ENCODE measurements around the gene NBEA. TPM values are rescaled to one million over a fixed set of nuclear protein-coding genes. Genes with fewer than 3 reads are reported as not detected.
"Not testable (repeated sequence)": the region's sequence is repeated elsewhere in the genome, so short reads cannot be mapped to it uniquely, and the experiment has no call there.

NBEA gene
- total RNA-seq, 1 donor from 2014 or later, result 0.27 TPM

GRCh38 chr13:35055705-35056104 lies 113.6 kb downstream of the NBEA start:
- intact Hi-C loops (cut with micrococcal nuclease), result no loop called here

GRCh38 chr13:35057858-35058257 lies 115.8 kb downstream of the NBEA start:
- intact Hi-C loops (cut with micrococcal nuclease), result no loop called here

GRCh38 chr13:35058585-35058984 lies 116.5 kb downstream of the NBEA start:
- intact Hi-C loops (cut with micrococcal nuclease), result not testable (repeated sequence)

- intact Hi-C loops (cut with micrococcal nuclease), result no loop called here
These were observed 144.6 kb downstream of the NBEA start for GRCh38 chr13:35086667-35087066.

GRCh38 chr13:35092251-35092650 lies 150.2 kb downstream of the NBEA start:
- intact Hi-C loops (cut with micrococcal nuclease), result no loop called here

- intact Hi-C loops (cut with micrococcal nuclease), result no loop called here
These were observed 150.7 kb downstream of the NBEA start for GRCh38 chr13:35092751-35093150.

- intact Hi-C loops (cut with micrococcal nuclease), result no loop called here
These were observed 151.3 kb downstream of the NBEA start for GRCh38 chr13:35093356-35093755.

GRCh38 chr13:35106771-35107170 lies 164.7 kb downstream of the NBEA start:
- intact Hi-C loops (cut with micrococcal nuclease), result not testable (repeated sequence)

- intact Hi-C loops (cut with micrococcal nuclease), result no loop called here
These were observed 165.5 kb downstream of the NBEA start for GRCh38 chr13:35107535-35107934.

GRCh38 chr13:35113612-35114011 lies 171.5 kb downstream of the NBEA start:
- intact Hi-C loops (cut with micrococcal nuclease), result not testable (repeated sequence)

- intact Hi-C loops (cut with micrococcal nuclease), result no loop called here
These were observed 185.4 kb downstream of the NBEA start for GRCh38 chr13:35127466-35127865.

- intact Hi-C loops (cut with micrococcal nuclease), result no loop called here
These were observed 187.4 kb downstream of the NBEA start for GRCh38 chr13:35129500-35129899.

- intact Hi-C loops (cut with micrococcal nuclease), result no loop called here
These were observed 189.4 kb downstream of the NBEA start for GRCh38 chr13:35131471-35131870.

- intact Hi-C loops (cut with micrococcal nuclease), result no loop called here
These were observed 194.5 kb downstream of the NBEA start for GRCh38 chr13:35136585-35136984.

- intact Hi-C loops (cut with micrococcal nuclease), result no loop called here
These were observed 197.5 kb downstream of the NBEA start for GRCh38 chr13:35139591-35139990.

GRCh38 chr13:35140321-35140720 lies 198.3 kb downstream of the NBEA start:
- intact Hi-C loops (cut with micrococcal nuclease), result no loop called here

- intact Hi-C loops (cut with micrococcal nuclease), result no loop called here
These were observed 198.8 kb downstream of the NBEA start for GRCh38 chr13:35140831-35141230.

GRCh38 chr13:35143123-35143522 lies 201.1 kb downstream of the NBEA start:
- intact Hi-C loops (cut with micrococcal nuclease), result no loop called here

GRCh38 chr13:35144166-35144890 lies 202.3 kb downstream of the NBEA start:
- intact Hi-C loops (cut with micrococcal nuclease), result no loop called here

- intact Hi-C loops (cut with micrococcal nuclease), result no loop called here
These were observed 204.6 kb downstream of the NBEA start for GRCh38 chr13:35146686-35147085.

GRCh38 chr13:35157143-35157755 lies 215.2 kb downstream of the NBEA start:
- intact Hi-C loops (cut with micrococcal nuclease), result loop anchor here (2.0 to 5.0 kb wide), 2 partner anchors 215 to 1226 kb away; partner anchors contain the start of gene NBEA

- intact Hi-C loops (cut with micrococcal nuclease), result loop anchor here (5.0 kb wide), 1 partner anchor 217 kb away; the partner anchor contains the start of gene NBEA
These were observed 217.0 kb downstream of the NBEA start for GRCh38 chr13:35159041-35159440.

GRCh38 chr13:35160896-35161295 lies 218.8 kb downstream of the NBEA start:
- intact Hi-C loops (cut with micrococcal nuclease), result loop anchor here (5.0 to 10.0 kb wide), 2 partner anchors 1439 to 1936 kb away; no protein-coding TSS in a partner anchor

Data from T-helper 2 cell treated with Interferon-gamma antibody and Interleukin-4, amounts not matched to agents 100 ng/mL and 5 ng/mL, for 36 hours (primary cell).